Loucy (cell line): ENCODE data around the gene PCAT6.

Experiments
- H2AFZ ChIP-seq: fragments of 200-600 bp; sonication (generic); 2 replicates; pipeline ENCODE4 v1.6.0; 2016; ENCODE audit warnings: antibody characterized with exemption, mild to moderate bottlenecking, low read length, moderate library complexity
- H3F3A ChIP-seq: fragments of 200-600 bp; 2 replicates; pipeline ENCODE4 v1.6.0; 2016; ENCODE audit warnings: antibody characterized with exemption, low read depth, mild to moderate bottlenecking
- H3K27me3 ChIP-seq: fragments of 200-600 bp; sonication (generic); 2 replicates; pipeline ENCODE4 v1.6.1; 2014; ENCODE audit warnings: low read length, mild to moderate bottlenecking; ENCODE audit not compliant: insufficient read depth, poor library complexity, severe bottlenecking
- H3K36me3 ChIP-seq: fragments of 200-600 bp; sonication (generic); 2 replicates; pipeline ENCODE4 v1.6.1; 2016; ENCODE audit warnings: low read length; ENCODE audit not compliant: insufficient read depth
- H3K4me1 ChIP-seq: fragments of 200-600 bp; sonication (generic); 2 replicates; pipeline ENCODE4 v1.5.1; 2014; ENCODE audit warnings: low read length, mild to moderate bottlenecking; ENCODE audit not compliant: insufficient read depth, poor library complexity, severe bottlenecking
- H3K4me2 ChIP-seq: fragments of 200-600 bp; sonication (generic); 2 replicates; pipeline ENCODE4 v1.6.0; 2014; ENCODE audit warnings: antibody characterized with exemption, low read length, low read depth, mild to moderate bottlenecking; ENCODE audit not compliant: poor library complexity, severe bottlenecking
- H3K4me3 ChIP-seq: fragments of 200-600 bp; sonication (generic); 2 replicates; pipeline ENCODE4 v1.5.1; 2014; ENCODE audit warnings: low read length, mild to moderate bottlenecking, mixed read lengths; ENCODE audit not compliant: poor library complexity, severe bottlenecking
- H3K79me2 ChIP-seq: fragments of 200-600 bp; sonication (generic); 2 replicates; pipeline ENCODE4 v1.6.1; 2014; ENCODE audit warnings: low read length; ENCODE audit not compliant: insufficient read depth
- H3K9ac ChIP-seq: fragments of 200-600 bp; sonication (generic); 2 replicates; pipeline ENCODE4 v1.6.0; 2014; ENCODE audit warnings: mild to moderate bottlenecking, low read depth, low read length, moderate library complexity; ENCODE audit not compliant: poor library complexity, severe bottlenecking
- H3K9me2 ChIP-seq: fragments of 200-600 bp; sonication (generic); replicated peaks from 2 replicates; pipeline ENCODE4 v1.6.1; 2016; ENCODE audit warnings: low read depth, low read length, mixed read lengths
- H3K9me3 ChIP-seq: fragments of 200-600 bp; sonication (generic); 2 replicates; pipeline ENCODE4 v1.6.1; 2014; ENCODE audit warnings: mild to moderate bottlenecking, antibody characterized with exemption, low read length, low read depth; ENCODE audit not compliant: insufficient read depth
- H4K20me1 ChIP-seq: fragments of 200-600 bp; sonication (generic); 2 replicates; pipeline ENCODE4 v1.6.0; 2014; ENCODE audit warnings: antibody characterized with exemption, low read length, mild to moderate bottlenecking; ENCODE audit not compliant: insufficient read depth, poor library complexity, severe bottlenecking
- CTCF ChIP-seq: fragments of 200-600 bp; sonication (generic); conservative IDR thresholded peaks from 2 replicates; pipeline ENCODE4 v1.5.1; 2014; ENCODE audit warnings: mild to moderate bottlenecking, antibody characterized with exemption, low read length
- EZH2phosphoT487 ChIP-seq: fragments of 200-600 bp; IDR thresholded peaks from 2 replicates; pipeline ENCODE4 v1.6.1; 2018; ENCODE audit warnings: antibody characterized with exemption, mild to moderate bottlenecking, moderate library complexity, borderline replicate concordance

The PCAT6 gene

GRCh38 chr1:202800742-202801141, 10.0 kb upstream of the PCAT6 start:
- Histone ChIP-seq H3K4me2 (peak overlapping the region; percentile 9), H3K9ac (no peak overlapping the region), H4K20me1 (peaks cover 92% of the 10 kb centered on the region), H3K27me3 (no peaks in the 10 kb centered on the region), H3F3A (no peaks in the 10 kb centered on the region), H3K9me2 (no peaks in the 10 kb centered on the region), H3K4me3 (peak overlapping the region; percentile 19), H2AFZ (no peak overlapping the region), H3K36me3 (peaks cover 30% of the 10 kb centered on the region; the same call in 1 of the 2 replicates), H3K4me1 (peaks cover 64% of the 10 kb centered on the region), H3K9me3 (no peaks in the 10 kb centered on the region), H3K79me2 (peaks cover 100% of the 10 kb centered on the region)
- TF ChIP-seq CTCF = no peak
- TF ChIP-seq EZH2phosphoT487 = no peak

- peaks cover 87% of the 10 kb centered on the region for H4K20me1 ChIP-seq
- H3K9ac ChIP-seq = no peak overlapping the region
- no peak overlapping the region for H2AFZ ChIP-seq
- H3K9me3 ChIP-seq = no peaks in the 10 kb centered on the region
- H3F3A ChIP-seq = no peaks in the 10 kb centered on the region
- TF ChIP-seq EZH2phosphoT487 (no peak), CTCF (no peak)
- H3K79me2 ChIP-seq = peaks cover 100% of the 10 kb centered on the region
- H3K9me2 ChIP-seq = no peaks in the 10 kb centered on the region
- H3K4me3 ChIP-seq = peak overlapping the region; percentile 19
- no peaks in the 10 kb centered on the region for H3K27me3 ChIP-seq
- peaks cover 59% of the 10 kb centered on the region for H3K4me1 ChIP-seq
- peaks cover 27% of the 10 kb centered on the region; the same call in 1 of the 2 replicates for H3K36me3 ChIP-seq
- H3K4me2 ChIP-seq = peak overlapping the region; percentile 9
Measured at GRCh38 chr1:202801175-202801574, 9.6 kb upstream of the PCAT6 start.

GRCh38 chr1:202802034-202802433, 8.7 kb upstream of the PCAT6 start:
- Histone ChIP-seq H3K9me3 (no peaks in the 10 kb centered on the region), H3K36me3 (peaks cover 18% of the 10 kb centered on the region; the same call in 1 of the 2 replicates), H4K20me1 (peaks cover 79% of the 10 kb centered on the region), H3K79me2 (peaks cover 100% of the 10 kb centered on the region), H3K4me3 (peak overlapping the region; percentile 92), H3K27me3 (no peaks in the 10 kb centered on the region), H3K9ac (no peak overlapping the region), H3K9me2 (no peaks in the 10 kb centered on the region), H3F3A (no peaks in the 10 kb centered on the region), H3K4me1 (peaks cover 53% of the 10 kb centered on the region), H2AFZ (no peak overlapping the region), H3K4me2 (peak overlapping the region; percentile 83)
- TF ChIP-seq CTCF = no peak
- no peak for TF ChIP-seq EZH2phosphoT487
